DMS53 treated with DMSO at 0.1 percent for 48 hours (cell line): Measurements from ENCODE around the gene AOX1.
A peak's percentile ranks its signal among the peaks of the same experiment; 100 is the strongest.
"Not testable (repeated sequence)": the region's sequence is repeated elsewhere in the genome, so short reads cannot be mapped to it uniquely, and the experiment has no call there.

Experiments used
- DNase-seq: peaks from one replicate; lab custom pipeline; 2025; ENCODE audit not compliant: unreplicated experiment; lab: John Stamatoyannopoulos, UW

AOX1 gene

DNA sequence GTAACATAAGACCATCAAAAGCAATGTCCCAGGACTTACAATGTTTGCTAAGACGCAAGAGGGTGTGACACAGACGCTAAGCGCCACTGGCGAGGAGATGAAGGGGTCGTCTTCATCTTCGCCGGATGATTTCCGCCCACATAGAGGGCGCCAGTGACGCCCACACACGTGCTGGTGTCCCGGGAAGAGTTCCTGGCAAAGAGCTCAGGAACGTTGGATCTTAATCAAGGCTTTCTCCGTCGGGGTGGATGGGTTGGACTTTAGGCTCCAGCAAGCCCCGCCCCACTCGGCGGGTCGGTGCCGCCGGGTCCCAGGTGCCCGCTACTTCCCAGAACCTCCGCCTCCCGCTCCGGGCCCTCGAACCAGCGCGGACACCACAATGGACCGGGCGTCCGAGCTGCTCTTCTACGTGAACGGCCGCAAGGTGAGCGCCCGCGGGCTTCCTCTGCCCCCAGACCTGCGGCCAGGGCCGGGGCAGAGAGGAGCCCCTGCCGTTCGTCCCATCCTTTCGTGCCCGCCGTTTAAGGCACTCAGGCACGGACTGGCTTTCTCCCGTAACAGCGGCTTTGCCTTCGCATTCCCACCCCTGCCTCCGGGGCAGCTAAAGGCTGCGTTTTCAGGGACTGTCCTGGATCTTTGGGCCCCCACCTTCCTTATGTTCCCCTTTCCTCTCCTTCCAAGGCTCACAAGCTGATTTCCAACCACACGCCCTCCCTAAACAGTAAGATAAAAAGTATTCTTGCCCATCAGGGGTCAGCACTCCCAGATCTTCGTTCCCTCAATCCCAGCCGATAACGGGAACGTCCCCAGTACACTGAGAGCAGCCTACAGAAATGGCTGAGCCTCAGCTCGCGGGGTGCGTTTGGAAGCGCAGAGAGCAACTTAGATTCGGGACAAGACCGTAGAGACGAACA is at the start of gene AOX1:
TSS of gene AOX1 (plus strand) at position 285 of the 914 bp plus-strand sequence. CDS start at position 380, 95 bp downstream.
- DNase-seq: peak; percentile 38

DNA sequence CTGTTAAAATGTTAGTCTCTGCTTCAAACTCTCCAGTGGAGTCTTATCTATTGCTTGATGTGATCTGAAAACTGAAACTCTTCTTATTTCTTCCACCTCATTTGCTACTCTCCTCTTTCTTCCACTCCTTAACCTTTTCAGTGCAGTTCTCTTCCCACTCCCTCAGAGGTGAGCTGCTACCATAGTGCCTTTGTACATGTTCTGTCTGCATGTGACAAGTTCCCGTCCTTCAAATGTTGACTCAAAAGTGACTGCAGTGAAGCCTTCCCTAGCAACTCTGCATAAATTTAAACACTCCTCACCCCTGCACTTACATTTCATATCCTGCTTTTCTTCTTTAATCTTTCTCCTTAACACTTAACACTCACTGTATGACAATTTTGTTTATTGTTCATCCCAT is 47.7 kb upstream of the AOX1 start:
- DNase-seq: no peak

DNA sequence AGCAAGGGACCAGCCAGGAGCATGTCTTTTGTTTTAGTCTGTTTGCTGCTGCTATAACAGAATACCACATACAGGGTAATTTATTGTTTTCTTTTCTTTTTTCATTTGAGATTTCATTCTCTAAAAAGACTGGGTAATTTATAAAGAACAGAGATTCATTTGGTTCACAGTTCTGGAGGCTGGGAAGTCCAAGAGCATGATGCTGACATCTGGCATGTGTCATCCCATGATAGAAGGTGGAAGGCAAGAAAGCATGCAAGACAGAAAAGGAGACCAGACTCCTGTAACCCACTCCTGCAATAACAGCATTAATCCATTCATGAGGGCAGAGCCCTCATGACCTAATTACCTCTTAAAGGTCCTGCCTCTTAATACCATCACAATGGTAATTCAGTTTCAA is 45.0 kb upstream of the AOX1 start:
- DNase-seq: no peak

DNA sequence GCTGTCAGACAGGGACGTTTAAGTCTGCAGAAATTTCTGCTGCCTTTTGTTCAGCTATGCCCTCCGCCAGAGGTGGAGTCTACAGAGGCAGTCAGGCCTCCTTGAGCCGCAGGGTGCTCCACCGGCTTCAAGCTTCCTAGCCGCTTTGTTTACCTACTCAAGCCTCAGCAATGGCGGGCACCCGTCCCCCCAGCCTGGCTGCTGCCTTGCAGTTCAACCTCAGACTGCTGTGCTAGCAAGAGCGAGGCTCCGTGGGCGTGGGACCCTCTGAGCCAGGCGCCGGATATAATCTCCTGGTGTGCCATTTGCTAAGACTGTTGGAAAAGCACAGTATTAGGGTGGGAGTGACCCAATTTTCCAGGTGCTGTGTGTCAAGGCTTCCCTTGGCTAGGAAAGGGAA is 19.2 kb upstream of the AOX1 start:
- not testable (repeated sequence) for DNase-seq

DNA sequence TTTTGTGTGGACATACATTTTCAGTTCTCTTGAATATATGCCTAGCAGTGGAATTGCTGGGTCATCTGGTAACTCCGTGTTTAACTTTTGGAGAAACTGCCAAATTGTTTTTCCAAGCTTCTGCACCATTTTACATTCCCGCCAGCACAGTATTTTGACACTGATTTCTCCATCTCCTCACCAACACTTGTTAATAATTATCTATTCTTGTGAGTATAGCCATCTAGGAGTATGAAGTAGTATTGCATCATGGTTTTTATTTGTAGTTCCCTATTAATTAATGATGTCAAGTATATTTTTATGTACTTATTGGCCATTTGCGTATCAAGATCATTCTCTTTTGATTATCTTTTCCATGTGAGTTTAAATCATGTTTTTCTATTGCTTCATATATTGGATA is 17.9 kb upstream of the AOX1 start:
- no peak for DNase-seq

DNA sequence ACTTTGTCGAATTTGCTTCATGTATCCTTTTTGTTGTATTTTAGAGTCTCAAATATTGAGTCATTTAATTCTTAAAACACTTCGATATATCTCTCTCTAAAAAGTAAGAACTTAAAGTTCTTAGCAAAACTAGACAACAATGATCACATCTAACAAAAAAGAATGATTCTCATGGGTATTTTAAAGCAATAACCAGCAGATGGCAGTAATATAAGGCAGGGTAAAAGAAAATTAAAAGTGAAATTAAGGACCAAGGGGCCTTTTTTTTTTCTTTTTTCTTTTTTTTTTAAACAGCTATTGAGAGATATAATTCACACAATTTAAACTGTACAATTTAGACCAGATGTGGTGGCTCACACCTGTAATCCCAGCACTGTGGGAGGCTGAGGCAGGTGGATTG is 9.9 kb upstream of the AOX1 start:
- peak; percentile 29 for DNase-seq

DNA sequence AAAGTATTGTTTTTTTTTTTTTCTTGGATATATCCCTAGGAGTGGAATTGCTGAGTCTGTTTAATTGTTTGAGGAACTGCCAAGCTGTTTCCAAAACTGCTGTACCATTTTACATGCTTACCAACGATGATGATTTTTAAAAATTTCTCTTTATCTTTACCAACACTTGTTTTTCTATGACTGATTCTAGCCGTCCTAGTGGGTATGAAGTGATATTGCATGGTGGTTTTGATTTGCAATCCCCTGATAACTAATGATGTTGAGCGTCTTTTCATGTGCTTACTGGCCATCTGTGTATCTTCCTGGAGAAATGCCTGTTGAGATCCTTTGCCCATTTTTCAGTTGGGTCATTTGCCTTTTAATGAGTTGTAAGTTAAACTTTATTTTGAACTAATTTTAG is 8.8 kb upstream of the AOX1 start:
- DNase-seq: no peak

DNA sequence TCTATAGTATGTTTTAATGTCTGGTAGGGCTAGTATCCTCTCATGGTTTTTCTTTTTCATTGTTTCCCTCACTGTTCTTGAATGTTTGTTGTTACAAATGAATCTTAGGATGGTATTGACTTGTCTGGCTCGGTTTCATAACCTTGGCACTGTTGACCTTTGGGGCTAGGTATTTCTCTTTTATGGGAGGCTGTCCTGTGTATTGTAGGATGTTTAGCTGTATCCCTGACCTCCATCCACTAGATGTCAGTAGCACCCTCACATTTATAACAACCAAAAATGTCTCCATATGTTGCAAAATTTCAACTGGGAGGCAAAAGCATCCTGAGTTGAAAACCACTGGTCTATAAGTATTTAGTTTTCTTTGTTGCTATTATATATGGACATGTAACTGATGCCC is 7.0 kb upstream of the AOX1 start:
- peak; percentile 21 for DNase-seq

DNA sequence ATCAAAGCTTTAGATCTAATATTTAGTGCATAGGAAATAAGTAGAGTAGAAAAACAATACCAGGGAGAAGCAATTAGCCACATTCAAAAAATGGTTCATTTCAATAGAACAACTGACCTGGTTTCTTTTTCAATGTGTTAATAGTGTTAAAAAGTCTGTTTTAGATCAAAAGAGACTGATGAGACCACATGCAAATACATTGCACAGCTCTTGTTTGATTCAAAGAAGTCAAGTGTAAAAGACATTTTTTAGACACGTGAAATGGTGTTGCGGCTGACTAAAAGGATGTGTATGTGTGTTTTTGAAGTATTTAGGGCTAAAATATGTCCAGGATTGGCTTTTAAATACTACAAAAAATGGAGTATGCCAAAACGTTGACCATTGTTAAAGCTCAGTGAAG is 1.2 kb upstream of the AOX1 start:
- DNase-seq: no peak

DNA sequence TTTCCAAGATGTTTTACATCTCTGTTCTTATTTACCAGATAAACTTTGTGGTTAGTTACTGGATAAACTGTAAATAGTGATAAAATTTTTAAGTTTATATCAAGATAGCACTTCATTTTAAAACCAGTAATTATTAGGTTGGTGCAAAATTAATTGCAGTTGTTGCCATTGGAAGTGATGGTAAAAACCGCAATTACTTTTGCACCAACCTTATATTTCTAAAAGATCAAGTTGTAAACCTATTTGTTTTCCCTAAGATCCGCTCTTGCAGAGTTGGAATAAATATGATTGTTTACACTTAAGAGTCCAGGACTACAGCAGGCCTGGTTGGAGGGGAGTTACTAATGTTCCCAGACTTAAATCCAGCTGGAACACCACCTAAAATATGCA is 479 bp upstream of the AOX1 start:
- no peak for DNase-seq

DNA sequence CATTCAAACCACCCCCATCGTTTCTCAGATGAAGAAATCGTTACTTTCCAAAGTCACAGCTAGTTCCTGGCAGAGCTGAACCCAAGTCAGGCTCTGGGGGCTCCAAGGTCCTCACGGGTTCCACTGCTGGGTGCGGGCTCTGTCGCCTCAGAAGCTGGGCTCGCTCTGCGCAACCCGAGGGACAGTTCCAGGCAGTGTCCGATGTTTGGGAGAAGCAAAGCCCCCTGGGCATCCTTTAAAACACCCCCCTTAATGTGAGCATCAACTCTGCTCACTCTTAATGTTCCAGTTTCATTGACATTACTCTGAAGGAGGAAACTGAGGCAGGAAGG is 796 bp downstream of the AOX1 start:
- DNase-seq: no peak

DNA sequence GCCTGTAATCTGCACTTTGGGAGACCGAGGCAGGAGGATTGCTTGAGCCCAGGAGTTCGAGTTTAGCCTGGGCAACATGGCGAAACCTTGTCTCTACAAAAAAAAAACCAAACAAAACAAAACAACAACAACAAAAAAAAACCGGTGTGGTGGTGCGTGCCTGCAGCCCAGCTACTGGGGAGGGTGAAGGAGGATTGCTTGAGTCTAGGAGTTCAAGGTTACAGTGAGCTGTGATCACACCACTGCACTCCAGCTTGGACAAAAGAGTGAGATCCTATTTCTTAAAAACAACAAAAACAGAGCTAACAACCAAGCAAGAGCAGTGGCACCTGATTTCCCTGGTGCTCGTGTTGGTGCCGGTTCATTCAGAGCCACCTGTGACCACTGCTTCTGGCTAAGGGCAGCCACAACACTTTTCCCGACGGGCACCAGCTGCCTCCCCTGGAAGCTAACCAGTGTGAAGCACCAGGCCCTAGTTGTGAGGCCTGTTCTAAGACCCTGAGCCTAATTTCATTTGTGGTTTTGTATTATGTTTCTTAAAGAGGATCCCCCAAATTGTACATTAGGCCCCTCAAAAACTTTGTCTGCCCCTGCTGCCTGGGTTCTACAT is 1.3 kb downstream of the AOX1 start:
- no peak for DNase-seq

DNA sequence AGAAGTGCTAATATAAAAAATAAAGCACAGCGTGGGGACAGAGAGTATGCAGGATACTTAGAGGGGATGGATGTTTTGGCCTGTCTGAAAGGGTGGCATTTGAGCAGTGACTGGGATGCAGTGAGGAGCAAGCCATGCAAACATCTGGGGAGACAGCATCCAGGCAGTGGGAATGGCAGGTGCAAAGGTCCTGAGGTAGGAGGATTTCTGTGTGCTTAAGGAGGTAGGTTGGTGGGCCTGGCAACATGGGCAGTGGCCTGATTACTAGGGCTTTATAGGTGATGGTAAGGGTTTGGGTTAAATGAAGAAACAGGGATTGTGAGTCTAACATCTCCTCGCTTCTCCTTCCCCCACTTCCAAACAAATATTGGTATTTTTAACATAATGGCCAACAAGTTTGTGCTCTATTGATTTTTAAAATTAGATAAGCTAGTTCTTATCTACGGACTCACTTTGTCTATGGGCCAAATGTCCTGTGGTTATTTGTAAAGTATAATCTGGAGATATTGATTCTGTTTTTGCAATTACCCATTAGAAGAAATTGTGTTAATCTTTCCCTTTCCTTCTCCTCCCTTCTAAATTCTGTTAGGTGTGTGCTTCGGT is 2.4 kb downstream of the AOX1 start:
- DNase-seq: no peak

DNA sequence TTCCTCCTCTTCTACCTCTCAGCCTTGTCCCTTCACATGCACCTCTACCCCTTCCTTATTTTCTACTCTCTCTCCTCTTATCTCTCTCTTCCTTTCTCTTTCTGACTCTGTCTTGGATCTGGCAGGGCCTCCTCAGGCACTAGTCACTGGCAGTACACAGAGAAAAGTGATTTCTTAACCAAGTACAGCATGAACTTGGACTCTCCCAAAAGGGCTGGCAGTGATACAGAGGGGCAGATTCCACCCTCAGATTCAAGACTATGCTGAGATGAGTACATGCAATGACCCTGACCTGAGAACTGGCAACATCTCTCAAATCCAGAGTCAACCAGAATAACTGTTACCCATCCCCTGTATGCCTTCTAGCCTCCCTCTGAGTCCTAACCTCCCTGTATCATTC is 4.3 kb downstream of the AOX1 start:
- DNase-seq: no peak

DNA sequence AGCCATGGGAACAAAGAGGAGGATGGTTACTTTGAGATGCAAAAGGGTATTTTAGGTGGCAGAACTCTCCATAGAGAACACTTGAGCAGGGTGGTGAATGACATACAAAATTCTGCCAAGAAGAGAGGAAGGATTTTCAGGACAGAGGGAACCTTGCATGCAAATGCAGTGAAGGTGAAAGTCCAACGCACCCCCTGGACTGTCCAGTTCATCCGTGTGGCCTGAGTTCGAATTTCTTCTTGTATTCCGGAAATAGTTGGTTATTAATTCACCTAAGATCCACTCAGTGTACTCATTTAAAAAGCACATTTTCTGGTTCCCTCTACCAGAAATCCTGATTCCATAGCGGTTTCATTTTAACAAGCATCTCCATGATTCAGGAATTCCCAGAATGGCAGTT is 5.5 kb downstream of the AOX1 start:
- DNase-seq: no peak

DNA sequence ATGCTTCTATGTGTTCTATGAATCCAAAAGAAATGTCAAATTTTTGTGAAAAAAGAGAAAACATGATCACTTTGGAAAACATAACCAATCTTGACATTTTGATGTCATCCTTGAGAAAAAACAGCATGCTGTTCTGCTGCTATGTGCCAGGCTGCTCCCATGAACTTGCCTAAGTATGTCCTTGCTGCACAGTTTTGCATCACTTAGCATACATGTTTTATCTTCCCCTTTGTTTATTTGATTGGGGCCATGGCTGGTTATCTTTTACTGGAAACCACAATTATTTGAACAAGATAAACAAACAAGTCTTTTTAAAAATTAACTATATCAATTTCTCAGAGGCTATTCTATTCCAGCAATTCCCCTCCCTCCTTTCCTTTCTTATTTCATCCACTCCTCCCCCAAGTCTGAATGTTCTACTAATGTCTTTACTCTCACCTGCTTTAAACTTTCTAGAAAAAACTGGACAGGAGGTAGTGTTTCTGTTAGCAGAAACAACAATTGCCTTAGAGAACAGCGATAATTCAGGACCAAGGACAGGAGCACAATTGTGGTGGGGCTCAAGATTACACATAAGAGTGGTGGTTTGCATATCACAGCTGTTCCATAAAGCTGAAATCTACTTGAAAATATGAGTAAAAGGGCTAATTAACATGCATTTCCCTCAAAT is 6.7 kb downstream of the AOX1 start:
- no peak for DNase-seq

DNA sequence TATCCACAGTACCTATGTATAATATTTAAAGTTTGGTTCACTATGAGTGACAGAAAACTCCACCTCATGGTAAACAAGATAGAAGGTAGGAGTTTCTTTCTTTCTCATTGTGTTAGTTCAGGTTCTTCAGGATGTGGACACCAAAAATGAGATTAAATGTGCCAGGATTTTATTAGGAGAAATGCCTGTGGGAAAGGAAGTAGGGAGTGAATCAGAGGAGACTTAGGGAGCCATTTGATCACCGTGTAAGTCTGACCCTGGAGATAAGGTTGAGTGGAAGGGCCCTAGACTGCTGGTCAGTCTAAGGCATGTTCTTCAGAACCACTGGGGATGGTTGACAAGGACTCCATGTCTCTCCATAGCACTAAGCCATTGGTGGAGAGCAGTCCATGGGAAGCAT is 8.1 kb downstream of the AOX1 start:
- DNase-seq: no peak

DNA sequence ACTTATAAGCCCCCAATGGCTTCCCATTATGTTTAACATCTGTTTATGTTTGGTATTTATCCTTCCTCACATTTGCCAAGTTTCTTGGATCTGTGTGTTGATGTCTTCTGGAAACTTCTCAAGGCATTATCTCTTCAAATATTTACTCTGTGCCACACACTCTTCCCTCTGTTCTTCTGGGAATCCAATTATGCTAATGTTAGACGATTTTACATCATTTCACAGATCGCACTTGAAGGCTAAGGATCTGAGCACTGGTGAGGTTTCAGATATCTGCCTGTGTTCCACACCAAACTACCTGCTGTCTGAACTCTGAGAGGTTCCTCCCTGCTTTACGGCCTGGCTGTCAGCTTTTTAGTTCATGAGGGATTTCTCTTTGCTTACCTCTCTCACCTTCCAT is 10.1 kb downstream of the AOX1 start:
- DNase-seq: no peak

DNA sequence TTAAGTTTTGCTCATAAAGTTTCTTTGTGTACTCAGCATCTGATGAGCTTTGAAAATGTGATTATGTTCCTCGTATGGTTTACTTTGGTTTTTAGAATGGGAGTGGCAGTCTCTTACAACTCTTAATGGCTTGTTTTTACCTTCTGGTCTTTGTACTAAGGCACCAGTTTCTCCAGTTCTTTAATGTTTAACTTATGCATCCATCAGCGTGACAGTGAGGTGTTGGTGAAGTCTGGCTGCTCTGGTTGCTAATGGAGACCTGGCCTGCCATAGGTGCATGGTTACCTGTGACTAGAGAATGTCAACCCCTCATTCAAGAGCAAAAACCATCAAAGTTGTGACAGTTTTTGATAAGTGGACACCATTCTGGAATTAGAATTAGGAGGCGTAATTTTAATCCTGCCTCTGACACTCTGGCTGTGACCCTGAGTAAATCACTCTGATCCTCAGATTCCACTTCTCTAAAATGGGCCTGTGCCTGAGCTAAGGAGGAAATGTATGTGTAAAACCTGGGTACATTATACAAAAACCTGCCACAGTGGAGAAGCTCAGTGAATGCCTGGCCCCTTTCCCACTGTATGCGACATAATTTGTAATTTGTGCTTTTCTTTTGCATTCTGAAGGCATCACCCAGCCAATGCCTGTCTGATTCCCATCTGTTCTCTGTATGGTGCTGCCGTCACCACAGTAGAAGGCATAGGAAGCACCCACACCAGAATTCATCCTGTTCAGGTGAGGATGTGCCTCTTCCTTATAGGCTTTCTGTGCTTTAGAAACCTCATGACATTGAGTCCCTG is 11.2 kb downstream of the AOX1 start:
- DNase-seq: peak; percentile 84

DNA sequence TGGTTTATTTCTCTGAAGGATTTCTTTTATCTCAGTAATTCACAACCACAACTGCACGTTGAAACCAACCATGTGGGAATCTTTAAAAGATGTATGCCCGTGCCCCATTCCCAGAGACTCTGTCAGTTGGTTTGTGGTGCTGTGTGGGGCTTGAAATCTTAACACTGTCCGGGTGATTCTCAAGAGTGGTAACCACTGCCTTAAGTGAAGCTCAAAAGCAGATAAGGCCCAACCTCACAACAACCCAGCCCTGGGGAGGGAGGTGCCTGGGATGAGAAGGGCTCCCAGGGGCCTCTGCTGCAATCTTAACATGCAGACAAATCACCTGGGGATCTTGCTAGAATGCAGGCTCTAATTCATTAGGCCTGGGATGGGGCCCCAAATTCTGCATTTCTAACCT is 13.4 kb downstream of the AOX1 start:
- no peak for DNase-seq
